ENCODE measurements around the gene AKR1B1.
"Not testable (repeated sequence)": the region's sequence is repeated elsewhere in the genome, so short reads cannot be mapped to it uniquely, and the experiment has no call there.

AKR1B1 gene

GRCh38 chr7:134458806-134459698 lies at the start of gene AKR1B1:
TSS of gene AKR1B1 (minus strand) at chr7:134459100. CDS start at chr7:134459062, 38 bp downstream.
- peak; percentile 65 for DNase-seq (ENCODE audit: low spot score)

GRCh38 chr7:134505856-134506255 lies 47.0 kb upstream of the AKR1B1 start:
- DNase-seq (ENCODE audit: low spot score), result no peak

DNA sequence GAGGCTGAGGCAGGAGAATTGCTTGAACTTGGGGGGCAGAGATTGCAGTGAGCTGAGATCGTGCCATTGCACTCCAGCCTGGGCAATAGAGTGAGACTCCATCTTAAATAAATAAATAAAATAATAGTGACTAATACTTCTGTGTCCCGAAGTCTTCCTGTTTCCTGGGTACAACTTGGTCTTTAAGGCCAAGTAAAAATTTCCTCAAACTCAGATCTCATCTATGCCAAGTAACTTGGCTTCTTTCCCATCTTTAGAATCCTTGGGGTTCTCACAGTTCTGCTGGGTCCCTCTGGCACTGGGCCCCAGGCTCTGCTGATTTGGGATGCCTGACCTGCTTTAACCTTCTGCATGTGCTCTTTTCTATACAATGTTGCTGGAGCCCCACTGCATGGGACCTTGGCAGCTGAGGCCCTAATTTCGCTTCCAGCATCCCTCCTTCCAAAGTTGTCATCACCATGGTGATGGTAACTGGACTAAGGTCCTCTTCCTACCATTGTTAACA lies 45.8 kb upstream of the AKR1B1 start:
- no peak for DNase-seq (ENCODE audit: low spot score)

DNA sequence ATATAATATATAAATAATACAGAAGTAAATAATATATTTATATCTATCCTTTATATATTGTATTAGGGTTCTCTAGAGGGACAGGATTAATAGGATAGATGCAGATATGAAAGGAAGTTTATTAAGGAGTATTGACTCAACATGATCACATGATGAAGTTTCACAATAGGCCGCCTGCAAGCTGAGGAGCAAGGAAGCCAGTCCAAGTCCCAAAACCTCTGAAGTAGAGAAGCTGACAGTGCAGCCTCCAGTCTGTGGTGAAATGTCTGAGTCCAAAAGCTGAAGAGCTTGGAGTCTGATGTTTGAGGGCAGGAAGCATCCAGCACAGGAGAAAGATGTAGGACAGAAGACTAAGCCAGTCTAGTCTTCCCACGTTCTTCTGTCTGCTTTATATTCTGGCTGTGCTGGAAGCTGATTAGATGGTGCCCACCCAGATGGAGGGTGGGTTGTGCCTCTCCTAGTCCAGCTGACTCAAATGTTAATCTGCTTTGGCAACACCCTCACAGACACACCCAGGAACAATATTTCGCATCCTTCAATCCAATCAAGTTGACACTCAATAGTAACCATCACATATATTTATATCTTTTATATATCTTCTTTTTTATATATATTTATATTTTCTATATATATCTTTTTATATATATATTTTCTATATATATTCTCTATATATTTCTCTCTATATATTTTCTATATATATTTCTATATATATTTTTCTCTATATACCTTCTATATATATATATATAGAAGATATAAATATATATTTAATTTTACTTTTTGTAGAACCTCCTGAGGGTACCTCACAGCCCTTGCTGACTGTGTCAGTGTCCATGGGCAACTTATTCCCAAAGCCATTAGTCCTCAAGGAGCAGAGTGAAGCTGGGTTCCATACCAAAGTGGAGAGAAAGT lies 43.8 kb upstream of the AKR1B1 start:
- no peak for DNase-seq (ENCODE audit: low spot score)

DNA sequence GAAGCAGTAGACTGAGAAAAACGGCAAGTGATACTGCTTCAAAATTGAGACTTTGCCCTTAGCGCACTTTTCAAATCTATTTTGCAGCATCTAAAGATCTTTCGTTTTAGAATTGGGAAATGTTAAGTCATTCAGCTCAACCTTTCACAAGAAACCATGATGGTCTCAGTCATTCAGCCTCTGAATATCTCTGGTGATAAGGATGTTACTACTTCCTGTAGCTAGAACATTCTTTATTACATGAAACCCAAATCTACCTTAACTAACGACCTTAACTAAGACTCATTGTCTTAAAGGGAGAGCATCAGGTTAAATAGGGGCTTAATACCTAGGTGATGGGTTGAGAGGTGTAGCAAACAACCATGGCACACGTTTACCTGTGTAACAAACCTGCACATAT lies 42.1 kb upstream of the AKR1B1 start:
- no peak for DNase-seq (ENCODE audit: low spot score)

DNA sequence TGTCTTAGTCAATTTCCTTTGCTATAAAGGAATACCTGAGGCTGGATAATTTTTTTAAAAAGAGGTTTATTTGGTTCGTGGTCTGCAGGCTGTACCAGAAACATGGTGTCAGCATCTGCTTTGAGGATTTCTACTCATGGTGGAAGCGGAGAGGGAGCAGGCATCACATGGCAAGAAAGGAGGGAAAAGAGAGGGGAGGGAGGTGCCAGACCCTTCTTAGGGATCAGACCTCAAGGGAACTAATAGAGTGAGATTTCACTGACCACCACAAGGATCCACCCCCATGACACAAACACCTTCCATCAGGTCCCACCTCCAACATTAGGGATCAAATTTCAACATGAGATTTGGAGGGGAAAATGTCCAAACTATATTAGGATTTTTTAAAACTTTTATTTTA lies 41.5 kb upstream of the AKR1B1 start:
- no peak for DNase-seq (ENCODE audit: low spot score)

- DNase-seq (ENCODE audit: low spot score), result no peak
These were observed 36.6 kb upstream of the AKR1B1 start for GRCh38 chr7:134495546-134495945.

DNA sequence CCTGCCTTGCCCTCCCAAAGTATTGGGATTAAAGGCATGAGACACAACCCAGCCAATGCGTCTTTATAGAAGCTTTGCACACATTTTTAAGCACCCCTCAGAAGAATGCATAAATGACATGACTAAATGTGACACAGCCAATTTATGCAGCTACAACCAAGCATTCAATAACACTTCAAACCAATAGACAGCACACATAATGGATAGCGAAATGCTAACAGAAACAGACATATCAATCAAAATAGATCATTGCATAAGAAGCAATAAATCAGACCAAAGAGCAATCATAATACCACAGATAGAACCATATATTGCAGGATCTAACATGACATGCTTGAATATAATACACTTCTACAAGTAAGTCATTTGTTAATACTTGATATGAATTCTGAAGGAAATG lies 34.2 kb upstream of the AKR1B1 start:
- DNase-seq (ENCODE audit: low spot score), result no peak

DNA sequence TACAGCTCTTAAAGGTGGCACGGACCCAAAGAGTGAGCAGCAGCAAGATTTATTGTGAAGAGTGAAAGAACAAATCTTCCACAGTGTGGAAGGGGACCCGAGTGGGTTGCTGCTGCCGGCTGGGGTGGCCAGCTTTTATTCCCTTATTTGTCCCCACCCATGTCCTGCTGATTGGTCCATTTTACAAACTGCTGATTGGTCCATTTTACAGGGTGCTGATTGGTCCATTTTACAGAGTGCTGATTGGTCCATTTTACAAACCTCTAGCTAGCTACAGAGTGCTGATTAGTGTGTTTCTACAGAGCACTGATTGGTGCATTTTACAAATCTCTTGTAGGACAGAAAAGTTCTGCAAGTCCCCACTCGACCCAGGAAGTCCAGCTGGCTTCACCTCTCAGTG lies 28.8 kb upstream of the AKR1B1 start:
- DNase-seq (ENCODE audit: low spot score), result not testable (repeated sequence)

- no peak for DNase-seq (ENCODE audit: low spot score)
These were observed 26.3 kb upstream of the AKR1B1 start for GRCh38 chr7:134485203-134485602.

DNA sequence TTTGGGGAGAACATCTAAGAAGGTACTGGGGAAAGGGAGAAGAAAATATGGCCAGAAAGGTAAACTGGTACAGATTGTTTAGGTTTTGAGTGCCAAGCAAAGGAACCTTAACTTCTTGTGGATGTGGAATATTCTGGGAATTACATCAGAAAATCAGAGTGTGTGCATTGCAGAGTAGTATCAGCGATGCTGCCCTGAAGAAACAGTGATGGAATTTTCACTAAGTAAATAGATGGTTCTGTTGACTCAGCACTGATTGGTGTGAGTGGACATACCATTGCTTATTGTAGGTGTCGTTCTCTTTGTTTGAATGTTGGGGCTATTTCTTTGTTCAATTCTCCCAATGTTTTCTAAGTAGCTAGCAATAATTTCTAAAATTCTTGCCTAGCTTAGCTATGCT lies 24.4 kb upstream of the AKR1B1 start:
- no peak for DNase-seq (ENCODE audit: low spot score)

- DNase-seq (ENCODE audit: low spot score), result no peak
These were observed 24.0 kb upstream of the AKR1B1 start for GRCh38 chr7:134482858-134483257.

GRCh38 chr7:134481167-134481566 lies 22.3 kb upstream of the AKR1B1 start:
- no peak for DNase-seq (ENCODE audit: low spot score)

DNA sequence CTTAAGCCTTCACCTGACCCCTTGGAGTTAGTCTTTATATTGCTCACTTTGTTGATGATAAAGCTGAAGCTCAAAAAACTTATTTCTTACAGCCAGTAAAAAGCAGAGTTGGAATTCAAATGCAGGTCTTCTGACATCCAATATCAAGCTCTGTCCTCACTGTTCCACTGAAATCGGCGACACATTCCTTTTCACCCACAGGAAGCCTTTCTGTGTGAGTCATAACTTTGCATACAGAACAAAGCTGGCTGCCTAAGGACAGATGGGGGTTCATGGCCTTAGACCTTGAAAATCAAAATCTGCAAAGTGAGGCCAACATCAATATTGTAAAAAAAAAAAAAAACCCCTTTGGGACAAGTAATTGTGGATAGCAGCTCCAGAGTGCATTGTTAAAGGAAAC lies 21.8 kb upstream of the AKR1B1 start:
- DNase-seq (ENCODE audit: low spot score), result no peak

DNA sequence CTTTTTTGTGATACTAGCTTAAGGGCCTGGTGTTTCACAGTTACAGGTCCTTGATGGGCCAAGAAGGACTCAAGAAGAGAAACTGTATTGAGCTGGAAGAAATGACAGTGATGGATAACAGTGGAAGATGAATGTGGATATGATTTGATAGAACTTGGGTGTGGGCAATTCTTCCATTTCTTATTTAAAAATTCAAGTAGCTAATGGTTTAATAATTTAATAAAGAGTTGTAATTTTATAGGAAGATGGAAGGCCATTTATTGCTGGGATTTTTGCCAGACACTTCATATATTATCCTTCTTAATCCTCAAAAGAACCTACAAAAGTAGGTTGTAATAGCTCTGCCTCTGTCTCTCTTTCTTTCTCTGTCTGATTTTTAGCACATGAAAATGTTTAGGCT lies 21.3 kb upstream of the AKR1B1 start:
- DNase-seq (ENCODE audit: low spot score), result no peak

- DNase-seq (ENCODE audit: low spot score), result no peak
These were observed 19.8 kb upstream of the AKR1B1 start for GRCh38 chr7:134478707-134479106.

DNA sequence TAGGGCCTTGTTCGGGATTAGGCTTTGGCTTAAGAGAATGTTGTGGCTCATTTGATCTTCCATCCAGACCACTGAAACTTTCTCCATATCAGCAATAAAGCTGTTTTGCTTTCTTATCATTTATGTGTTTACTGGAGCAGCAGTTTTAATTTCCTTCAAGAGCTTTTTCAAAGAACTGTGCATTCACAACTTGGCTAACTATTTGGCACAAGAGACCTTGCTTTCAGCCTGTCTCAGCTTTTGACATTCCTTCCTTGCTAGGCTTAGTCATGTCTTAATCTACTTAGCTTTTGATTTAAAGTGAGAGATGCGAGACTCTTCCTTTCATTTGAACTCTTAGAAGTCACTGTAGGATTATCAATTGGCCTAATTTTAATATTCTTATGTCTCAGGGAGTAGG lies 19.1 kb upstream of the AKR1B1 start:
- DNase-seq (ENCODE audit: low spot score), result no peak

DNA sequence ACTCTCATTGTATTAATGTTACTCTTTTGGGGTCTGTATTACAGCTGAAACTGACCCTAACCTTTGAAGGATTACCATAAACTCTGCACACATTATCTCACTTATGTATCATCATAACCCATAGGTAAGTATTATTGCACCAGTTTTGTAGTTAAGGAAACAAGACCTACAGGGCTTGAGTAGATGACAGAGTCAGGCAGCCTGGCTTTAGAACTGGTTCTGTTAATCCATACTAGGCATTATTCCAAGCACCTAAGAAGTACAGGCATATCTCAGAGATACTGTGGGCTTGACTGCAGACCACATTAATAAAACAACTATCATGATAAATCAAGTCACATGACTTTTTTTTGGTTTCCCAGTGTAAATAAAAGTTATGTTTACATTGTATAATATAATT lies 17.1 kb upstream of the AKR1B1 start:
- DNase-seq (ENCODE audit: low spot score), result no peak

GRCh38 chr7:134474828-134475227 lies 15.9 kb upstream of the AKR1B1 start:
- no peak for DNase-seq (ENCODE audit: low spot score)

GRCh38 chr7:134473861-134474291 lies 15.0 kb upstream of the AKR1B1 start:
- DNase-seq (ENCODE audit: low spot score), result no peak

GRCh38 chr7:134472572-134473244 lies 13.8 kb upstream of the AKR1B1 start:
- no peak for DNase-seq (ENCODE audit: low spot score)

DNA sequence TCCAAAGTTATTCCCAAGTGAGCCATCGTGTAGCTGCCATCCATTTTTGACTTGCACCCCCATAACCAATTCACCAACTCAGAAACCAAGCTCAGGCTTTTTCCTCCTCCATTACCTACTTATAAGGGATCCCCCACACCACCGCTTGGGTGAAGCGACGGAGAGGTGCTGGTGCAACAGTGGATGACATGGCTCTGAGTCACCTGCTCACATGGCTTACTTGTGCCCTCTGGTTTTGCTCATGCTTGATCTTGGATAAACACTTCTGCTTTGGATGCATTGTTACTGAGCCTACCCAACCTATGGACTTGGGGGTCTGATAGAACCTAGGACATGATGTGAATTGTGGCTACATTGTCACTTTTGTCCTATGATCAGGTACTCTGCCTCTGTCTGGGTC lies 12.0 kb upstream of the AKR1B1 start:
- no peak for DNase-seq (ENCODE audit: low spot score)
